ENCODE data around the gene TANK.

The TANK gene

GRCh38 chr2:161115205-161115604 lies 45.0 kb upstream of the TANK start:
- ATAC-seq = no peak
- TF ChIP-seq RARB (CRISPR knock-in tag; IDR thresholded peaks at IDR 0.05) (no peak), ESRRG (CRISPR knock-in tag; IDR thresholded peaks at IDR 0.05) (no peak), TSHZ2 (CRISPR knock-in tag; IDR thresholded peaks at IDR 0.05) (no peak), TCF4 (CRISPR knock-in tag; IDR thresholded peaks at IDR 0.05; ENCODE audit: borderline replicate concordance) (no peak), ZFP30 (CRISPR knock-in tag; IDR thresholded peaks at IDR 0.05) (no peak), ARNTL (CRISPR knock-in tag; IDR thresholded peaks at IDR 0.05; ENCODE audit: borderline replicate concordance, low read depth) (no peak)

GRCh38 chr2:161115605-161116380 lies 44.4 kb upstream of the TANK start:
- TF ChIP-seq TOX (CRISPR knock-in tag; IDR thresholded peaks at IDR 0.05; ENCODE audit: borderline replicate concordance) (no peak), GLIS3 (CRISPR knock-in tag; IDR thresholded peaks at IDR 0.05) (no peak), ISL1 (CRISPR knock-in tag; IDR thresholded peaks at IDR 0.05) (no peak), ZNF70 (CRISPR knock-in tag; IDR thresholded peaks at IDR 0.05) (no peak), CREB5 (CRISPR knock-in tag; IDR thresholded peaks at IDR 0.05; ENCODE audit: low read depth) (no peak), POU6F1 (CRISPR knock-in tag; IDR thresholded peaks at IDR 0.05; ENCODE audit: borderline replicate concordance, low read depth) (no peak), ZNF565 (CRISPR knock-in tag; conservative IDR thresholded peaks at IDR 0.05; ENCODE audit: low read depth) (no peak)
- ATAC-seq = no peak

GRCh38 chr2:161116509-161116908 lies 43.7 kb upstream of the TANK start:
- no peak for TF ChIP-seq ZNF70 (CRISPR knock-in tag; IDR thresholded peaks at IDR 0.05)
- no peak for TF ChIP-seq ZC3H10 (CRISPR knock-in tag; IDR thresholded peaks at IDR 0.05)
- TF ChIP-seq CSDC2 (CRISPR knock-in tag; IDR thresholded peaks at IDR 0.05) = no peak
- TF ChIP-seq ZFP30 (CRISPR knock-in tag; IDR thresholded peaks at IDR 0.05) = no peak
- no peak for TF ChIP-seq GLIS3 (CRISPR knock-in tag; IDR thresholded peaks at IDR 0.05)
- TF ChIP-seq RARB (CRISPR knock-in tag; IDR thresholded peaks at IDR 0.05) = no peak
- TF ChIP-seq POU6F1 (CRISPR knock-in tag; IDR thresholded peaks at IDR 0.05; ENCODE audit: borderline replicate concordance, low read depth) = no peak
- no peak for TF ChIP-seq OSR1 (CRISPR knock-in tag; IDR thresholded peaks at IDR 0.05)
- no peak for TF ChIP-seq ZNF8 (CRISPR knock-in tag; IDR thresholded peaks at IDR 0.05)
- no peak for TF ChIP-seq SNAI2 (CRISPR knock-in tag; IDR thresholded peaks at IDR 0.05)
- TF ChIP-seq ZNF565 (CRISPR knock-in tag; conservative IDR thresholded peaks at IDR 0.05; ENCODE audit: low read depth) = no peak
- TF ChIP-seq BACH2 (CRISPR knock-in tag; IDR thresholded peaks at IDR 0.05; ENCODE audit: borderline replicate concordance) = no peak
- ATAC-seq = no peak

GRCh38 chr2:161117506-161117905 lies 42.7 kb upstream of the TANK start:
- no peak for ATAC-seq
- TF ChIP-seq OSR1 (CRISPR knock-in tag; IDR thresholded peaks at IDR 0.05) (no peak), ARNTL (CRISPR knock-in tag; IDR thresholded peaks at IDR 0.05; ENCODE audit: borderline replicate concordance, low read depth) (no peak), ZNF8 (CRISPR knock-in tag; IDR thresholded peaks at IDR 0.05) (no peak), ZNF70 (CRISPR knock-in tag; IDR thresholded peaks at IDR 0.05) (no peak), ZC3H10 (CRISPR knock-in tag; IDR thresholded peaks at IDR 0.05) (no peak), PATZ1 (CRISPR knock-in tag; IDR thresholded peaks at IDR 0.05; ENCODE audit: borderline replicate concordance) (no peak), GLIS3 (CRISPR knock-in tag; IDR thresholded peaks at IDR 0.05) (no peak), SNAI2 (CRISPR knock-in tag; IDR thresholded peaks at IDR 0.05) (no peak), ISL1 (CRISPR knock-in tag; IDR thresholded peaks at IDR 0.05) (no peak), TOX (CRISPR knock-in tag; IDR thresholded peaks at IDR 0.05; ENCODE audit: borderline replicate concordance) (no peak), ZFP30 (CRISPR knock-in tag; IDR thresholded peaks at IDR 0.05) (no peak)
